Mucosa of gallbladder (tissue), 1 donor: ENCODE results near the gene MACROD2. TPM values are rescaled to one million over a fixed set of nuclear protein-coding genes. Genes with fewer than 3 reads are reported as not detected.

Experiments used
- DNase-seq: peaks from one replicate; pipeline ENCODE4 v3.0.0-alpha.2; 2020; ENCODE audit warnings: low spot score
- total RNA-seq: library from RNA; stranded (reverse); gene quantifications from one replicate; pipeline ENCODE4 v1.2.1, GENCODE V29; 2021
- donor health status: DM: no; HTN: no; CAD: no.

The MACROD2 gene
- total RNA-seq, 1 donor from 2014 or later = 7.5 TPM

DNA sequence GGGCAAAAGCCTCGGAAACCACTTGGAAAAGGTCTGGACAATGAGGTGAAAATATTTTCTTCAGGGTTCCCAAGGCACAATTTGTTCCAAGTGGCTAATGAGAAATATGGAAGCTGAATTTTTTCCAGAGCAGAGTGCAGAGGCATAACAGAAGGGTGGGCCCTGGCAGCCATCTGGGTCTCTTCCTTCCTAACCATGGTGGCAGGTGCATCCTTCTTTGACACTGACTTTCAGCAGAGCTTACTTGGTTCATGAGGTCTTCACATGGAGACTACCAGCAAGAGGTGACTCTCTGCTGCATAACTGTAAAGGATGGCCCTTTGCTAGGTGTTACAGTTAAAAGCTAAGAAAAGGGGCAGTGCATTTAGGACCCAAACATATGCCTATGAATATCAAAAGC is 2055.1 kb downstream of the MACROD2 start:
- no peak for DNase-seq

DNA sequence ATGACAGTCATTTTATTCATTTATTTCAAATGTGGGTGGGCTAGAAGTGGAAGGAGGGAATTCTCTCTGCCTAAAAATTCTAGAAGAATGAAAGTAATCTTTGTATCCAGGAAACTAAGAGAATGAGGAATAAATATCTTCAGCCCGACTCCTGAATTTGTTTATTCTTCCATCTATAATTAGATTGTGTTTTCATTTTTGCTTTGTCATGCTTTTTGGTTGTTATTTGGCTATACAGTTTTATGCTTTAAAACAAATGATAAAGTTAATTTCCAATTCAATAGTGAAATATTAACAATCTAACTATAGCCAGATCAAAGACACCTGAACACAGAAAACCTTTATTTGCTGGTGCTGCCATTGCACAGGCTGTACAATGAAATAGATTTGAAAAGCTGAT is 2056.7 kb downstream of the MACROD2 start:
- no peak for DNase-seq

DNA sequence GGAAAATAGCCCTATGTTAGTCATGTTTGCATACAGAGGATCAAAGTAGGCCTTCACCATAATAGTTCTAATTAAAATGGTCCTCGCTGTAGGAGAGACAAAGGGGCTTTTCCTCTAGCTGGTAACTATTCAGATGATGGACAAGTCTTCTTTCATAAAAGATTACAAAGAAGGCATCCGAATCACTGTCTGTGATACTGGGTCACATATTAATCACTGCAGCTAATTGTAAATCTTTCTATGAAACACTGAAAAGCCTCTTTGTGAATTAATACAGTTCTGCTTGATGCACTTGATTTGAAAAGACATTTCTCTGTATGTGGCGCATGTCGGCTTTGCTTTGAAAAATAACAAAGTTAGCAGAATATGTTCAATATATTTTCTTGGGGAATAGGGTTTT is 2057.1 kb downstream of the MACROD2 start:
- no peak for DNase-seq

DNA sequence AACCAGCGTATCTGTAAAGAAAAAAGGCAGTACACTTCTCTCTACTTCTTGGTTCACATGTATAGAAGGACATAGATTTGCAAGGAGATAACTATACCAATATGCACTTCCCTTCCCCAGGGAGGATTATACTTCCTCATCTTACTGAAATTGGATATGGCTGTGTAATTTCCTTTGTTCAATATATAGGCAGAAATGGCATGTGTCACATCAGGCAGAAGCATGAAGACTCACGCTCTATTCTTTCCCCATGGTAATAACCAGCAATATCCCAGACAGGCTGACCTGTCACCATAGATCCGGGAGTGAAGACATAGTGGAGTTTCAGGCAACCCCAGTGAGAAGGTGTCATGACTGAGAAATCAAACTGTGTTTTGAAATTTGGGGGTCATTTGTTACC is 2059.7 kb downstream of the MACROD2 start:
- DNase-seq = no peak

DNA sequence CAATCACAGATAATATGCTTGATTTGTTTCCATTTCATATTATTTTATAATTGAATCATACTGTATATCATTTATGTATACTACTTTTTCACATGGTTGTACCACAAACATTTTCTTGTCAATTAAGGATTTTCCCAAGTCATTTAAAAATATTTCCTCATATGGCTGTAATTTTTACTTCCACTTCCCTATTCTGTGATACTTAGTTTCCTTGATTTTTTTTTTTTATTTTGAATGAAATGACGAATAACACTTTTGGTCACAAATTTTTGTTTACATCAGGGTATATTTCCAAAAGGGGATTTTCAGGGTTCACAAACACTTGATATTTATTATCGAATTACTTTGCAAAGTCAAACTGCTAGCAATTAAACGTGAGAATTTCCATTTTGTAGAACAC is 2062.3 kb downstream of the MACROD2 start:
- no peak for DNase-seq

DNA sequence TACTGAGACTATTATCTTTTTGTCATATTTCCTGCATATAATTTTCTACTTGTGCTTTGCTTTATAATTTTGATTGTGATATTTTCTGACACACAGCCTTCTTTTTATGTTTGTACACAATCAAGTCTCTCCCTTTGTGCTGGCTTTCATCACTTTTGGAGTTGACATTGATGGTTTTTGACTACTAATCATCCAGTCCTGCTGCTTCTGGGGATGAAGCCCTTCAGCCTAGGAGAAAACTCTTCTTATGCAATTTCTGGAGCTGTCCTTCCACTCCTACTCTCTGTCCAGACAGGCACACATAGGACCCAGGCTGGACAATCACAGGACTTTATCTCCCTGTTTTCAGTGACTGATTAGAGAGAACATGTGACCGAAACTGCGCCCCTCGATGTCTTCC is 2063.0 kb downstream of the MACROD2 start:
- DNase-seq = no peak

DNA sequence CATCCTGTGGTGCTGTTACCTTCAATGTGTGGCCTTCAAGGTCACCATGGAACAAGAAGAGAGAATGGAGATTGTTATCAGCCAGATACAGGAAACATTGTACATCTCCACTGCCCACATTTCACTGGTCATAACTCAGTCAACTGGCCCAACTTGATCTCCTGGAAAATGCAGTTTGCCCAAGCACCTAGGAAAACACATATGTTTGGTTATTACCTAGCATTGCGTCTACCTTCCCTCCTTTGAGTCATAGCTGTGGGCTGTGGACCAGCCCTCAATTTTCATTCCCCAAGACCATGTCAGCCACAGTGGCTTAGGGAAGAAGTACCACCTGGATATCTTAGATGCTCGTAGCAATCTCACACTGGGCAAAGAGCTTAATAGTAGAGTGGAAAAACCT is 2064.5 kb downstream of the MACROD2 start:
- DNase-seq = no peak

DNA sequence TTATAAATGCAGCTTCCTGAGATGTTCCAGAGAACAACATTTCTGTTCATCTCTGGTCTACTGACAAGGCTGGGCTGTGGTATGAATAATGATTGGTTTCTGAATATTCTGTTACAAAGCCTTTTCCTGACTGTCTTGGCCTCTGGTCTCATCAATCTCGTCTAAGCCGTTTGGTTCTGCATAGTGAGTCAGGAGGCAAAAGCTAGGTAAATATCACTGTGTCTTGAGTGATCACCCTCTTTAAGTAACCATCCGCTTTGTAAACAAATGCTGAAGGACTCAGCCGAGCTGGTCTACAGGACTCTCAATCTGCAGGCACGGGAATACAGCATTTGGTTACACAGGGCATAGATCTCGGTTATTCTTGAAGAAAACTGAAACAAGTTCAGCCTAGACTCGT is 2066.0 kb downstream of the MACROD2 start:
- no peak for DNase-seq

DNA sequence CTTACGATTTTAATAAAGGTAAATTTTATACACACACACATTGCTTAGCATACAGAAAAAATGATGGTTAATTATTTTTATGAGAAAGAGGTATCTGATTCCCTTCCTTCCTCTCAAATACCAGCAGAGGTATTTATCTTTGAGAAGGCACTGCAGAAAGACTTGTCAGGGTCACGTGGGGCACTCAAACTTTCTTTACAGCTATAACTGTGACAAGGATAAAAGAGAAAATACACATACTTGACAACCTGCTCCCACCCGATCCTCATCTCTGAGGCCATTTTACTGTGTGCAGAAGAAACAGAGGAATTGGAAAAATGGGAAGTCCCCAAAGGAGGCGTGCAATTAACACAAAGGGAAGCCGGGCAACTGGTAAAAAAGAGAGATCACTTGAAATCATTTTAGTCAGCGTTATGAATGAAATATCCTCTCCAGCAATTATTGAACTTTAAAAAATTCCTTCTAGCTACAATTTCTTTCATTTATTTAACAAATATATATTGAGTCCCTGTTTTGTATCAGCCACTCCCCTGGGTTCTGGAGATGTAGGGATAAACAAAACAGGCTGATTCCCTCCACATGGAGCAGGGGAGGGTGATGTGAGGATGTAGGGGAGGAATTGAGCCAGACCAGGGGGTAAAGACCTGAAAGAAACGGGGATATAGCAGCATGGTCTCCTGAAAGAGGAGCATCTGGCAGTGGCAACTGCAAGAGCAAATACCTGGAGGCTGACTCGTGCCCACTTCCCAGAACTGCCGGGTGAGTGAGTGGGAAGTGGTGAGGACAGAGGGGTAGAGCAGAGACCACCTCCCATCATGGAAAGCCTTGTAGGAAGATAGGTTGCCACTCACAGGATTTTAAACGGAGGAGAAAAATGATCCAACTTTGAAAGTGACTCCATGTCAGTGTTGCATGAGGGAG is 2067.6 kb downstream of the MACROD2 start:
- DNase-seq = no peak

DNA sequence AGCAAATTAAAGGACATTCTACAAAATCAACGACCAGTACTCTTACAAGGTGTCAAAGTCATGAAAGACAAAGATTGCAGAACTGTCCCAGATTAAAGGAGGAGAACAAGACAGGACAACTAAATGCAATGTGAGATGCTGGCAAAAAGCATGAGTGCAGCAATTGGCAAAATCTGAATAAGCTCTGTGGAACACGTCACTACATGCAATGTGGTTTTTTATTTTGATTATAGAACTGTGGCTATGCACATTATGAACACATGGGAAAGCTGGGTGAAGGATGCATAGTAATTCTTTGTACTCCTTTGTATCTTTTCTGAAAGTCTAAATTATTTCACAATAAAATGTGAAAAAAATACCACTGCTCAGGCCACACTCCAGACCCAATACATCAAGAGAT is 2068.6 kb downstream of the MACROD2 start:
- no peak for DNase-seq

DNA sequence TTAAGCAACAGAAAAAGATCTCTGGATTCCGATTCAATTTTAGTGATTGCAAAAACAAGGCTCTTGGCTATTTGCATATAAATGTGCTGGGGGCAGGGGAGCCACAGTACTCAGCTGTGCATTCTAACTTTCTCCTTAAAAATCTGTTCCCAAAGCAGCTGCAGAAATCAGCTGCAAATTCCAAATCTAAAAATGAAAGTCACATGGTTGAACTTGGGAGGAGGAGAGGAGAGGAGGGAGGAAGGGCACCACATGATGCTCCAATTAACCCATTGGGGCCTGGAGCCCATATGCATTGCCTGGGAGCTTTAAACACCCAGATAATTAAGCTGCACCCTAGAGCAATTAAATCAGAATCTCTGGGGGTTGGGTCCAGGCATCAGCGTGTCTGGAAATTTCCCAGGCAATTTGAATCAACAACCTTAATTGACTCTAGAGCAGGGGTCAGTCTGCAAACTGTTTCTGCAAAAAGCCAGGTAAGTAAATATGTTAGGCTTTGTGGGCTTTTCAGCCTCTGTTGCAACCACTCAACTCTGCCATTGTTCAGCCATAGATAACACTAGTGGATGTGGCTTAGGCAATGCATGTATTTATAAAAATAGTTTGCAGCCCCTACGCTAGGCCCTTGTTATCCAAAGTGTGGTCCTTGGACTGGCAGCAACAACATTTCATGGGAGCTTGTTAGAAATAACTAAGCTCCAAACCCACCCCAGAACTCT is 2069.8 kb downstream of the MACROD2 start:
- no peak for DNase-seq

DNA sequence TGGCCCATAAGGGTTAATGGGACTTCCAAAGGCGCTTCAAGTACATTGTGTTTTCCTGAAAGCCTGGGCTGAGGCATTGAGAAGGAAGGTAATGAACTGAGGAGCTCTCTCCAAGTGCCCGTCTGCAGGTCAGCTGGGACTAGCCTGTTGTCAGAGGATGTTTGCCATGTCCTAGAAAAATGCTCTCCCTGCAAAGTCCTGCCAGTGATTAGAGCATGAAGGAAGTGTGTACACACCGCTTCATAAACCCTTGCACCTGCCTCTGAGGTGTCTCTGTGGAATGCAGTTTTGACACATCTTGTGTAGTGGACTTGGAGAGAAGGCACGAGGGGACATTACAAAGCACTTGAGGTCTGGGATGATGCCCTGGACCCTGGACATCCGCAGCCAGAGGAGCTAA is 2071.3 kb downstream of the MACROD2 start:
- DNase-seq = no peak

DNA sequence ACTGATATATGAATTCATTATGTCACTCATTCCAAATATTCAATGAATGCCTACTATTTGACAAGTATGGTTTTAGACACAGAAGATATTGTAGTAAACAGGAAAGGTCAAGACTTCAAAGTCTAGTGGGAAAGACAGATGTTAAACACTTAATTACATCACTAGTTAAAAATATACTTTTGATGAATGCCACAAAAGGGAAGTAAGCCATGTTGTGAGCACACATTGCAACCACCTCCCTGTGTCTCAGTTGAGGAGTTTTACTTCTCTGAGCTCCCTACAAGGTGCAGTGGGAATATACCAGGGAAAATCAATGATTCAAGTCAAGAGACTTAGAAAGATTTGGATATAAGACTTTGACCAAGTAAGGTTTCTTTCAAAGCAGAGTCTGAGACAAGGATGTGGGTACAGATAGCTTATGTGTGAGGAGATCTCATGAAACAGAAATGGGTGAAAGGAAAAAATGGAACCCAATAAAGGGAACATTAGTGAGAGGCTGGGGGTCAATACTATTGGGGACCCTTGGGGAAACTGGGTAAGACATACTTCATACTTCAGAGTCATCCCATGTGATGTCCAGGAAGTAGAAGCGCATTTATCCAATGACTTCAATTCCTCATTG is 2074.2 kb downstream of the MACROD2 start:
- DNase-seq = no peak

DNA sequence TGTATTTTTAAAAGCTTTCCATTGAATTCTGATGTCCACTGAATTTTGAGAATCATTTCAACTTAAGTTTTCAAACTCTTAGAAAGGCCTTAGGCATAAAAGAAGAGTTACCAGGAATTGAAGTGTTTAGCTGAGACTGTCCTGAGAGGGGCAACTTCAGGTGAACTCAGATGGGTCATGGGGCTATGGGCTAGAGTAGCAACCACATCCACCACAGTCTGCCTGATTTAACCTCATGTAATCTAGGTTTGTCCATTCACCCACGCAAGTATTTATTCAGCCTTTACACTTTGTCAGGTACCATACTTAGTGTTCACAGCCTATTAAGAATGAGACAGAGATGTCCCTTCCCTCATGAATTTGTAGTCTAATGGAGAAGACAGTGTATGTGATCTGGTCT is 2076.9 kb downstream of the MACROD2 start:
- DNase-seq = no peak

DNA sequence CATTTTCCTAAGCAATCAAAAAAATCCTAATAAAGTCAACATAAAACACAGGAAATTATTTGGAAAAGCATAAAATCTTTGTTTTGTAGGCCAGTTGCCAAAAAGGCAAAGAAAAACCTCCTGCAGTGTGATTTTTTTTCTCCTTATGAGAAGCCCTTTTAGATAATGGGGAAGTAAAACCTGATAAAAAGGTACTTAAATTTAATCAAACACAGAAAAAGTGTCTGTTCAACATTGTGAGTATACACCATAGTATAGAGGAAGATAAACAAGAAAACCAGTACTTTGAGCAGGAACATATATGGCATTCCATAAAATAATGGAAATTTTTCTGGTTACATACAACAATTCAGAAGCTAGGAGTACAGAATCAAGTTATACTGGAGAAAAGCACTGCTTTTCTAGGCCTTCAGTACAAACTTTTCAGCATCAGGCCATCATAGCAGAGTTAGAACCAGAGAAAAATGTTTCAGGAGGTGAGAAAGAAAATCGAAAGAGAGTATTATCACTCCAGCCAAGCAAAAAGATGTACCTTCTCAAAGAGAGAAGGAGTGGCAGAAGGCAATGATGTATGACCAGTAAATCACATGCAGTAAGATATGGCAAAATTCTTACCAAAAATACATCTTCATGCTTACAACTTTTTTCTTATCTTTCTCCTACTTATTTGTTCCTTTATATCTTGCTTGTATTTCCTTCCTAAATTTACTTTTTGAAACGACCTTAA is 2083.0 kb downstream of the MACROD2 start:
- DNase-seq = no peak

DNA sequence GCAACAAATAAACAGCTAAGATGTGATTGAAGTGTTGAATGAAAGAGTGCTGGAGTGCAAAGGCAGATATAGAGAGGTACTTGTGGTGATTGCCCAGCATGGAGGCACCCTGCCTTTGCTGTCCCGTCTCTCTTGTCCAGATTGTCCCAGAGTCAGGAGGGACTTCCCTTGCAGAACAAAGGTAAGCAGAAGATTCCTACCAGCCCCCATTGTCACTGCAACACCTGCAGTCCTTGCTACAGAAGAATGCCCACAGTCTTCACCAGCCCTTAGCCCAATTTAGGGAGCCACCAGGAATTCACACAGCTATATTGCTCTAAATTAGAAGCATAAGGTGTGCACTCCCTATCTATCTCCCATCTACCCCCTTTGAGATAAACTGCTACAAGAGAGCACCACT is 2086.1 kb downstream of the MACROD2 start:
- no peak for DNase-seq

DNA sequence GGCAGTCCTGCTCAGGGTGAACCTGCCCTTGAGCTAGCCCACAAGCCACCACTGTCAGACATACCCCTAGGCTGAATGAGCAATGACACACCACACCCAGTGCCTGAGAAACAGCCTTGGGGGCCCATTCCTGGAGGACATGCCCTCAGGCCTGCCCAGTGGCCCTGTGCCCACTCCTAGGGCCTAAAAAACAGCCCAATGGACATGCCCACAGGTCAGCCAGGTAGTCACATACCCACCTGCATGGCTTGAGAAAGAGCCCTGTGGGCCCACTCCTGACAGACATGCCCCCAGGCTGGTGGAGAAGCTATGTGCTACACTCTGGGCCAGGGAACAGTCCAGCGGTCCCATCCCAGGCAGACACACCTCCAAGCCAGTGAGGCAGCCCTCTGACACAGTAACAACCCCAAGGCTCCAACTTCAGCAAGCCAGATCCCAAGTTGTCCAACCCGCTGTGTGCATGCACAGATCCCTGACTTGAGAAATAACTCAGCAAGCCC is 2086.8 kb downstream of the MACROD2 start:
- DNase-seq = no peak

DNA sequence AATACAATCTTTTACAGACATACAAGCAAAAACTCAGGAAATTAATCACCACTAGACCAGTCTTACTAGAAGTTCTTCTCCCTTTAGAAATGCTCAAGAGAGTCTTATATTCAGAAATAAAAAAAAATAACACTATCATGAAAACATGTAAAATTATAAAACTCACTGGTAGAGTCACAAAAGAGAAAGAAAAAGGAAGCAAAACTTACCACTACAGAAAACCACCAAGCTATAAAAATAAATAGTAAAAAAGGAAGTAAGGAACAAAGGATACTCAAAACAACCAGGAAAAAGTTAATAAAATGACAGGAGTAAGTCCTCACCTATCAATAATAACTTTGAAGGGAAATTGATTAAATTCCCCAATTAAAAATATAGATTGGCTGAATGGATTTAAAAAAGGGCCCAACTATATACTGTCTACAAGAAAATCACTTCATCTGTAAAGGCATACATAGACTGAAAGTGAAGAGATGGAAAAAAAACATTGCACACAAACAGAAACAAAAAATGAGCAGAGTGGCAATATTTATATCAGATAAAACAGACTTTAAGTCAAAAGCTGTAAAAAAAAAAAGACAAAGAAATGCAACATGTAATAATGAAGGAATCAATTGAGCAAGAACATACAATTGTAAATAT is 2088.4 kb downstream of the MACROD2 start:
- no peak for DNase-seq

DNA sequence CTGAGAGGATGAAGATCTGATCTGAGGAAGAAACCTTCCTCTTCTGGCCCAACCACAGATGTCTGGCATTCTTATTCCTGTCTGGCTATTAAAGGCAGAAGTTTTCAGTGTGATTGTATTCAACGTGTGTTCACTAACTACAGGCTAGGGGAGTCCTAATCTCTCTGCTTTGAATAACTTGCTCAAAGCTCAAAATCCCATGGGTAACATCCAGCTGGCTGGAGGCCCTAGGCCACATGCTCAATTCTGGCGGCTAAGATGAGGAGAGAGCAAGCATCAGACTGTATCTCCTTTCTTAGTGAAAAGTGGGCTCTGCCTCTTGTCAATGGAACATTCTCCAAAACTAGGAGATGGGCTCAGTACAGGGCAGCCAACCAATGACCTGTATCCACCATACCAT is 2099.9 kb downstream of the MACROD2 start:
- DNase-seq = no peak

DNA sequence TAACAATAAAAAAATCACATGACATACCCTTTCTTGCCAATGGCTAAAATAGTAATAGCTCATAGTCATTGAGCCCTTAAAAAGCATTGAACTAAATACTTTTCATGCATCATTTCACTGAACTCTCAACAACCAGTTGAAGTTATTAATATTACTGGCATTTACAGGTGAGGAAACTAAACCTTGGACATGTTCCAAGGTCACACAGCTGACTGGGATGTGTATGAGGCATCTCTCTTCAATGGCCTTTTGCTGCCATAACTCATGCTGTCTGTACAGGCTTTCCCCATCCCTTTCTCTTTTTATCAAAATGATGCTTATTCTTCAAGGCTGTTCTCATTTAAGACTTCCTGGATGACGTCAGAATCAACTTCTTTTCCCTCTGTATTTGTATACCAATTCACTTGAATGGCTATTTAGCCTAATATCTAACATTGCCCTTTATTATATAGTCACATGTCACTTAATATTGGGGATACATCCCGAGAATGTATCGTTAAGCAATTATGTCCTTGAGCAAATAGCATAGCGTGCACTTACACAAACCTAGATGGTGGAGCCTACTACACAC is 2101.5 kb downstream of the MACROD2 start:
- no peak for DNase-seq

DNA sequence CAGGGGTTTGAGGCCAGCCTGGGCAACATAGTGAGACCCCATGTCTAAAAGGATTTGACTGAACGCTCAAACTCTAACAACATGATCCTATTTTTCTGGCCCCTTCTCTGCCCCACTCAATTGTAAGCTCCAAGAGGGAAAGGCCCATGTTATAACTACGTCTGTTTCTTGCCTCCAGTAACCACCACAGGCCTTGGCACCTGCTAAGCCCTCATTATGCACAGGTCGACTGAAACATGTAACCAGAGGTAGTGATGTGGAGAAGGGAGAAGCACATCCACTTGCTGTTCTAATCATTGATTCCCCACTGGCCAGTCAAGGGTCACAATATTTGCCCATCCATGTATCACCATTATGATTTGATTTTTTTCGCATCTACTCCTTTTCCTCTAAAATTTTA is 2102.5 kb downstream of the MACROD2 start:
- no peak for DNase-seq
